GM19240 (cell line): Measurements from ENCODE around the gene MTERF1.
A peak's percentile ranks its signal among the peaks of the same experiment; 100 is the strongest.
"Not testable (repeated sequence)": the region's sequence is repeated elsewhere in the genome, so short reads cannot be mapped to it uniquely, and the experiment has no call there.

Source experiments
- DNase-seq: peaks from one replicate; pipeline ENCODE4 v3.0.0; 2011; ENCODE audit warnings: low spot score; ENCODE audit not compliant: insufficient read length

The MTERF1 gene, protein sequence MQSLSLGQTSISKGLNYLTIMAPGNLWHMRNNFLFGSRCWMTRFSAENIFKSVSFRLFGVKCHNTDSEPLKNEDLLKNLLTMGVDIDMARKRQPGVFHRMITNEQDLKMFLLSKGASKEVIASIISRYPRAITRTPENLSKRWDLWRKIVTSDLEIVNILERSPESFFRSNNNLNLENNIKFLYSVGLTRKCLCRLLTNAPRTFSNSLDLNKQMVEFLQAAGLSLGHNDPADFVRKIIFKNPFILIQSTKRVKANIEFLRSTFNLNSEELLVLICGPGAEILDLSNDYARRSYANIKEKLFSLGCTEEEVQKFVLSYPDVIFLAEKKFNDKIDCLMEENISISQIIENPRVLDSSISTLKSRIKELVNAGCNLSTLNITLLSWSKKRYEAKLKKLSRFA

DNA sequence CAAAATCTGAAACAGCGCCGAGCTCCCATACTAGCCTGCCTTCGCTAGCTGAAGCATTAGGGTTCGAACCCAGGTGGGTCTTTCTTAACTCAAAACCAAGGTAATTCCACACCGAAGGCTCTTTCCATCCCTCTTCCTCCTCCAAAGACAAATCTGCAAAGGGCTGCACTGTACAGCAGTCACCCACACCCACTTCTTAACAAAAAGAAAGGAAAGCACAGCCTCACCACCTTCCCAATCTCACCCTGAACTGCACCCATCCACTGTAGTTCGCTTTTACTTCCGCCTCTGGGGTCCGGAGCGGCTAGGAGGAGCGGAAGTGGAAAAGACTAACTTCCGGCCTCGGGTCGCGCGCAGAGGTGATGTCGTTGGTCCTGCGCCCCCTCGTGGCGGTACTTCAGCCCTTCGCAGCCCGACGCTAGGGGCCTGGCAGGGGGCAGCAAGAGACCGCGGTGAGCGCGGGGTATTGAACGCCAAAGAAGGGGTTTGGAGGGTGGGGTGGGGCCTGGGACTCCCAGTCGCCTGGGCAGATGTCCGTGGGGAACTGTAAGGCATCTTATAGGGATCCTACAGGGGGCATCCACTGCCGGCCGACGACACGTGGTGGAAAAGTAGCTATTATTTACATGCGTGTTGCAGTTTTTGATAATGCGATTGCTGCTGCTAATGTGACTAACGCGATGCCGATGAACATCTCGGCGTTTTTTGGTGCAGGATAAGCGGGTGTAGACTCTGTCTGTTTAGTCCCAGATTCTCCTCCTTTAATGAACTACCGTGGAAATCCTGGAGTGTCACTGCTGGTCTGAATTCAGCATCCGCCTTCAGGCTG, at the start of gene MTERF1:
Gene MTERF1 (minus strand): TSS at position 290 of the 829 bp plus-strand sequence. CDS start 619 bp downstream, outside the sequence.
- peak; percentile 81 for DNase-seq

DNA sequence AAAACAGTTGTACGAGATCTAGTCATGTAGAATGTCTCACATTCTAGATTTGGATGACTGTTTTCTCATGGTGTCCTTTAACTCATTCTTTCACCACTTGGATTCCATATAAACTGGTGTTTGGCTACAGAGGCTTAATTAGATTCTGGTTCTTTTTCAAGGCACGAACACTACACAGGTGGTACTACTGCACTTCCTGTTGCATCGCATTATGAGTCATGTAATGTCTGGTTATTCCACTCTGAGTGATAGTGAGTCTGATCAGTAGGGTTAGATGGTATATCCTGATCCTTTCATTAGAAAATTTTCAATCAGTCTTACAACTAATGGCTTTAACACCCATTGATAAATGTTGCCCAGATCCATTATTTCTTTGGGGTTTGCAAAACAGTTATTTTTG, 49.0 kb upstream of the MTERF1 start:
- DNase-seq: no peak

DNA sequence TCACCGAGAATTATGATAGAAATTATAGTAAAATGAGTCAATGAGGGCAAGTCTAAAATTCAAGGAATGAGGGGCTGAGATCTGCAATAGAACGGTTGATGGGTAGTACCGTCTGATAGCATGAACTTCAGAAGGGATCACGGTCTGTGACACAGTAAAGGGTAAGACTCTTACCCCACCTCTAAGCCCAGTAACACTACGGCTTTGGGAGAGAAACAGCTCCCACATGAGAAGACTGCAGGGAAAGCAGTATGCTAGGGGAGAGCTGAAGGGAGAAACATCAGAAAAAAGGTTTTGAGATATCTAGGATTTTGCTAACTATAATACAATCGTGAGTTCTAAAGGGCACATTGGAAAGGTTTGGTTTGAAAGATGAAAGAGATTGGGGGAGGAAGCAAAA, 47.4 kb upstream of the MTERF1 start:
- no peak for DNase-seq

DNA sequence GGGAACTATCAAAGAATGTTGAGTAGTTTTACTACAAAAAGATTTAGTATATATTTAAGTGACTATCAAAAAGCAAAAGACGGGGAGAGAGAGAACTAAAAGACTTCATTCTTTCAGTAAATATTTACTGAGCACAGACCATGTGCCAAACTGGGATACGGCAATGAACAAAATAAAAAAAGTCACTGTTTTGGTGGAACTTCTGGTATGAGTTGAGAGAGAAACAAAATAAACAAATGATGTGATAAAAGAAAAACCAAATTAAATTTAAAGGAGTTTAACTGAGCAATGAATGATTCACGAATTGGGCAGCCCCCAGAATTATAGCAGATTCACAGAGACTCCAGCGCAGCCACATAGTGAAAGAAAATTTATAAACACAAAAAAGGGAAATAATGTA, 42.4 kb upstream of the MTERF1 start:
- no peak for DNase-seq

DNA sequence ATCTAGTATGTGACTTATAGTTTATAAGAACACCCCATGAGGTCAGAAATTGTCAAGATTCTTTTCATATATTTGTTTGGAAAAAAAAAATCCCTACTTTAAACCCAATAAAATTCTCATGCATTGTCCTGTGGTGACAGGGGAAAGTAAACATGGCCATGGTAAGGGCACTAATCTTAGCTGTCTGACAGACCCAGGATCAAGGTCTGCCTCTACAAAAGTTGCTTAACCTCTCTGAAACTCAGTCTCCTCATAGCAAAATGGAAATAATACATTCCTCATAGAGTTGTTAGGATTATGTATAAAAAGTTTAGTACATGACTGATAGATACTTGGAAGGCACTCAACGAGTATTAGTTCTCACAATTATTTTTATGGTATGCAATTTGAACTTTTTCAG, 37.9 kb upstream of the MTERF1 start:
- DNase-seq: no peak

DNA sequence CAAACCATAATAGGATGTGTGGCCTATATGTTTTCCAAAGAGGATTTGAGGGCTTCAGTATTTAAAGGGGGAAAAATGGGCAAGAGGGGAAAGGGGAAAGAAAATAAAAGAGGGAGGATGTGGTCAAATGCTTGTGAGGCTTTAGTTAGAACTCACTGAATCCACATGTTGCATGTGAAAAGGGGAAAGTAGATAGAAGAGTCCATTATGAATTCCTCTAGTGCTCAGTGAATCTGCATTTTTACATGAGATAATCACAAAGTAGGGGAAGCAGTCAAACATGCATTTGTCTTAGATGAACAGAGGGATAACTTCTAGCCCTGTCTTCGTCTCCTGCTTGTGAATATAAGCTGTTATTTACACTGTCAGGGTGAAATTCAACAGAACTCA, 35.5 kb upstream of the MTERF1 start:
- no peak for DNase-seq

DNA sequence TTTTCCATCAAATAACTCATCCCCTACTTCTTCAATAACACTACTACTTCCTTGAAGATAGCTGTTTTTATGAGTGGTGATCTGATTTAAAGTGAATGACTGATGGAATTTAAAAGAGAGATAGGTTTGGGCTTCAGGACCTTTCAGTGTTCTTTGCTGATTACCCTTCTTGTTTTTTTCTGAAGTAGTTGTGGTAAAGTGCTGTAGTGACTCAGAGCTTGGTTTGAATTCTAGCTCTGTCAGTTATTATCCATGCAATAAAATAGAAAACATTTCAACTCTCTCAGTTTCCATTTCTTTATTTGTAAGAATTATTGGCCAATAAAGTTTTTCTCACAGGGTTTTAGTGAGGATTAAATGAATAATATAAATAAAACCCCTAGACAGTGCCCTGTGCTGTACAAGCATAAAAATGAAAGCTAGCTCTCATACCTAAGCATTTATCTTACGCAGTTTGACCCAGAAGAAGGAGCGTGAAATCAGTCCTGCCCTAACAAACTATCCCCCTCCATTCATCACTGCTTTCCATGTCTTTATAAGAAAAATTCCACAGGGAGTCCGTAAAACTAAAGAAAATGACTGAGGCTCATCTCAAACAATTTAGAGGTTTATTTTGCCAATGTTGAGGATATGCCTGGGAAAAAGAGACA, 35.0 kb upstream of the MTERF1 start:
- DNase-seq: no peak

DNA sequence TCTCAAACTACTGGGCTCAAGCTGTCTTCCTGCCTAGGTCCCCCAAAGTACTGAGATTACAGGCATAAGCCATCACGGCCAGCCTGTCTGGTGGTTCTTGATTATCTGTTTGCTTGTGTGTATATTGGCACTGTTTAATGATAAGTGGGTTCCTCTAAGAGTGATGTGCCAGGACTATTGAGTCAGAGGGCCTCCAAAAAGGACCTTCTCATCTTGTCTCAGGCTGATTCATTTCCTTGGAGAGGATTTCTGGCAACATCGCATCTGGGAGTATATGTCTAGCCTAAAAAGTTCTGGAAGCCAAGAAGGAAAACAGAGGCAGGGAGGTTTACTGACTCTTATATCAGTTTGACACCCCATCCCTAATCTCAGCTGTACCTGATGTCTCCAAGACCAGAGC, 33.1 kb upstream of the MTERF1 start:
- no peak for DNase-seq

DNA sequence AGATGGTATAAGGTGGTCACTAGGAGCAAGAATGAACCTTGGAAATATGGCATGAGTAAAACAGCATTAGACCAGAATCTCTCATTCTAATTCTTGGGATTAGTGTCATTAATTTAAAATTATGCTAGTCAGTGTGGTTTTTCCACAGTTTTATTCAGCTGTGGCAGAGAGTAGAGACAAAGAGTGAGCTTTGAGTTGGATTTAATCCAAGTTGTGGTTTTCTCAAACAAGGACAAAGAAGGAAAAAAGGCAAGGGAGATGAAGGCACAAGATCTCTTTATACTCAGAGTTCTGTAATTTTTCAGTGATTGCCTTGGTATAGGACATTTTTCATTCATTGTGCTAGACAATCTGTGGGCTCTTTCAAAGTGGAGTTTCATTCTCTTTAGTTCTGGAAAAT, 32.0 kb upstream of the MTERF1 start:
- DNase-seq: no peak

DNA sequence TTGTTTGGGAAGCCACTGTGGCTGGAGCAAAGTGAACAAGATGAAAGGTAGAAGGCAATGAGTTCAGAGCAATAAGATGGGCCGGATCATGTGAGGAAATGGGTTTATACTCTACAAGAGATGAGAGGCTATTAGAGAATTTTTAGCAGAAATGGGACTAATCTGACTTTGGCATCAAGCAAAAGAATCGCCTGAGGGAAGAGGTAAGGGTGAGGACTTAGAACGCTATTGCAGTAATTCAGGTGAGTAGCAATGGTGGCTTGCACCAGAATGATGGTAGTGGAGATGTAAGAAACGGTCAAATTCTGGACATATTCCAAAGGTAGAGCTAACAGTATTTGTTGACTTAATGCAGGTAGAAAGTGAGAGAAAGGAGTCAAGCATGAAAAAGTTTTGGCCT, 30.6 kb upstream of the MTERF1 start:
- DNase-seq: no peak

DNA sequence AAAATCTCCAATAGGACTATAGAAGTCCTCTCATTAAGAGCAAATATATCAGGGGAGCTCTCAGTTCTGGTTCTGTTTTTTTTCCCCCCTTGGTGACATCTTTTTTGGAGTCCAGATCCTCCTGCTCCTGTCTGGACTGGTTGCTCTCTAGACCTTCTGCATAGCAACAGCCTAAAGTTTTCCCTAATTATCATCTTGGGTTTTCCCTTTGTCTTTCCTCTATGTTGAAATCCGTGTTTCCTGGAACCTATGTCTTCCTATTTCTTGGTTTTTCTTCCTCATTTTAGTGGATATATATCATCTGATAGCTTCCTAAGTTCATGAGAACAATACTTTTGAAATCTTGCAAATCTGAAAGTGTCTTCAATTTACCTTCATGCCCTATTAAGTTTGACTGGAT, 29.7 kb upstream of the MTERF1 start:
- DNase-seq: no peak

DNA sequence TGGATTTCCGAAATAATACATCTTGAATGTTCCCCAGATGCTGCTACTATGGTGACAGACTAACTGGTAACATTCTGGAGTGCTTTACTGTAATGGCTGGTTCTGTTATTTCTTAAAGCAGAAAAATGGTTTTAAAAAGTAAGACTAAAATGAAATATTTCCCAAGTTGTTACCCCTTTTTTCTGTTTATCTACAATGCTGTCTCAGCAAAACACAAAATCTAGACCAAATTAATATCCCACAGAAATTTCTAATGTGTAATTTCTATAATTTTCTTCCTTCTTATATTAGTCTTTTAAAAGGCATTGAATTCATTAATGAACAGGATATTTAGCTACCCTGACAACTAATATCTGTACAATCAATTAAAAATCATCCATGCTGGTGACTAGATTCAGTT, 19.1 kb upstream of the MTERF1 start:
- DNase-seq: no peak

DNA sequence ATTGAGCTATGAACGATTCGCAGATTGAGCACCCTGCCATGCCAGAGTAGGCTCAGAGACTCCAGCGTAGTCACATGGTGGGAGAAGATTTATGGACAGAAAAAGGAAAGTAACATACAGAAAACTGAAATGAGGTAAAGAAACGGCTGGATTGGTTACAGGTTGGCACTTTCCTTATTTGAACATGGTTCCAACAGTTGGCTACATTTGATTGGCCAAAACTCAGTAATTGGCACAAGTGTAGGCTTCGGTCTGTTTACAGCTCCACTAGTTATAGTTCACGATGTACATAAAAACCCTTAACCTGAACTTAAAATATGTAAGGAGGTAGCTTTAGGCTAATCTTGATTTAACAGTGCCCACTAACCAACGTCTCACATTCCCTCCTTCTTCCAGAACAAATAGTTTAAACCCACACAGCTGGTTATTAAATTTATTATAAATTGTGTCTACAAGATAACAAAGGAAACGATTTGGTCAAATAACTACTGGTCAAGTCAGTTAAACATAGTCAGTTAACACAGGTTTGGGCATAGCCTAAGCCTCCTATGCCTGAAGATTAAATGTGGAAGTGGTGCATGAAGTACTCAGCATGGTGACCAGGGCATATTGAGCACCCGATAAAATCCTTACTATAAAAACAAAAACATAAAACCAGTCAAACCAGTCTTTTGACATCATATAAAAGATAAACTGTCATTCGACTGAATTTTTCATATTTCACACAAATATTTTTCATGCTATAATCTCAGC, 17.9 kb upstream of the MTERF1 start:
- no peak for DNase-seq

DNA sequence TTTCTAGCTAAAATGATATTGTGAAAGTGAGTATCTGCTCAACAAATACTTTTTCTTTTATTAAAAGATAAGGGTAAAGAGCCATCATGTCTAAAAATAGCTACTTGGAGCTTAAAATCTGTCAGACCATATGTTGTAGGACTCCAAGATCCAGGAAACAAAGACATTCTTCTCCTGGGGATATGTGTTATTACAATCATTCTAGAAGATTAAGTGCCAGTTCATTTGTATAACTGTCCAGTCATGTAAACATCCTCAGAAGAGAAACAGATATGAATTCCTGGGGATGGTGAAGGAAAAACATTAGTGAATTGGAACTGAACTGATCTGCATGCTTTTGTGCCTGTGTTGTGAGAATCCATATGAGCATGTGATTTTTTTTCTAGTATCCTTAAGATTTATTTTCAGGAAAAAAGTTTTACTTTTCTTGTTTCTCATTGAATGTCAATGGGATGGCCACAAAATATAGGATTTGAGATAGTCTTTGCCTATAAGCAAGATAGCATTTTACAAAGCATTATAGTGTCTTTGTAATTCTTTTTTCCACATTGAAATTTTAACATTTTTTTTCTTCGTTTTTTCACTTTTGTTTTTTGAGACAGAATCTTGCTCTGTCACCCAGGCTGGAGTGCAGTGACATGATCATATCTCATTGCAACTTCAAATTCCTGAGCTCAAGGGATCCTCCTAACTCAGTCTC, 14.4 kb upstream of the MTERF1 start:
- no peak for DNase-seq

DNA sequence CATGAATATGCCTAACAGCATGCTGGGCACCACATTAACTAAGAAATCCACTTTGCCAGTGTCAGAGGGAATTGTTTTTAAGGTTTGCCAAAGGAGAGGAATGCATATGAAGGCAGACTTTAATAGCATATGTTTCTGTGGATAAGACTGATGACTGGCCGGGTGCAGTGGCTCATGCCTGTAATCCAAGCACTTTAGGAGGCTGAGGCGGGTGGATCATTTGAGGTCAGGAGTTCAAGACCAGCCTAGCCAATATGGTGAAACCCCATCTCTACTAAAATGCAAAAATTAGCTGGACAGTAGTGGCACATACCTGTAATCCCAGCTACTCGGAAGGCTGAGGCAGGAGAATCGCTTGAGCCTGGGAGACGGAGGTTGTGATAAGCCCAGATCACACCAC, 13.2 kb upstream of the MTERF1 start:
- DNase-seq: not testable (repeated sequence)

DNA sequence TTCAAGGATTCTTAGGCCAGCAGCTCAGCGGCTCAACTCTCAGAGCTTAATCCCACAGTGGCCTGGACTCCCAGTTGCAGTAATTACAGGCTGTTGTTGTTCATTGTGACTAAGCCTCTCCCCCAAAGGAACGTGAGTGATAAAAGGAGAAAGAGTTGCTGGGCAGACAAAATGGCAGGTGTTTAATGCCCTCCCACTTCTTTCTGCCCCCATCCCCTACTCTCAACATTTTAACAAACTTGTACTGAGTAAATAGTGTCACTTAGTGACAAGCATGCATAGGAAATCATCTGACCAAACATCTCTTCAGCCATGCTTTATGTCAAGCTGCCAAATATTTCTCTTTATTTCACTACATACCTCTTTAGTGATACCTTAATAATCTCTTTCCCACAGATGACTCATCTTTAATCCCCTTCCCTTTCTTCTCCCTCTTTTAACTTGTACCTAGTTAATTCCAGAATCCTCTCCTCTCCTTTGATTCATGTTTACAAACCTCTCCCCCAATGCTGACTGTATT, 12.4 kb upstream of the MTERF1 start:
- no peak for DNase-seq

DNA sequence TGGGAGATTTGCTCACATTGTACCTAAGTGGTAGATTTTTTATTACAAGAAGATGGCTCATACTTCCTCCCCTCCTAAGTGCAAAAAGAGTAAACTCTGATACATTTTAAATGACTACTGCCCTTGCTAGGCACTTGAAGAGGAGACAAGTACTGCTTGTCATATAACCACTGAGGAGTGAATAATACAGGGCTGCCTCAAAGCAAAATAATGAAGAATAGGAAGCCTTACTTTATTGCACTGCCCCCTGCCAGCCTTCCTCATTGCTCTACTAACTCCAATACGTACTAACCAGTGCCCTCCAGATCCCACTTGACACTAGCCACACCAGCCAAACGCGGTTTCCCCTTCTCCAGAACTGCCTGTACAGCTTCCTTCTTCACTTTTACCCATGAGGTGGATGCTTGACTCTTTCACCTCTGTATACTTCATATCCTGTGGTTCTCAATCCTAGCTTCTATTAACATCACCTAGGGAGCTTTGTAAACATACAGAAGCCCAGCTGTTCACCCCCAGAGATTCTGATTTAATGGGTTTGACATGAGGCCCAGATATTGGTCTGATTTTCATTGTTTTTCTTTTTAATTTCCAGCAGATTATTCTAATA, 11.7 kb upstream of the MTERF1 start:
- DNase-seq: no peak

DNA sequence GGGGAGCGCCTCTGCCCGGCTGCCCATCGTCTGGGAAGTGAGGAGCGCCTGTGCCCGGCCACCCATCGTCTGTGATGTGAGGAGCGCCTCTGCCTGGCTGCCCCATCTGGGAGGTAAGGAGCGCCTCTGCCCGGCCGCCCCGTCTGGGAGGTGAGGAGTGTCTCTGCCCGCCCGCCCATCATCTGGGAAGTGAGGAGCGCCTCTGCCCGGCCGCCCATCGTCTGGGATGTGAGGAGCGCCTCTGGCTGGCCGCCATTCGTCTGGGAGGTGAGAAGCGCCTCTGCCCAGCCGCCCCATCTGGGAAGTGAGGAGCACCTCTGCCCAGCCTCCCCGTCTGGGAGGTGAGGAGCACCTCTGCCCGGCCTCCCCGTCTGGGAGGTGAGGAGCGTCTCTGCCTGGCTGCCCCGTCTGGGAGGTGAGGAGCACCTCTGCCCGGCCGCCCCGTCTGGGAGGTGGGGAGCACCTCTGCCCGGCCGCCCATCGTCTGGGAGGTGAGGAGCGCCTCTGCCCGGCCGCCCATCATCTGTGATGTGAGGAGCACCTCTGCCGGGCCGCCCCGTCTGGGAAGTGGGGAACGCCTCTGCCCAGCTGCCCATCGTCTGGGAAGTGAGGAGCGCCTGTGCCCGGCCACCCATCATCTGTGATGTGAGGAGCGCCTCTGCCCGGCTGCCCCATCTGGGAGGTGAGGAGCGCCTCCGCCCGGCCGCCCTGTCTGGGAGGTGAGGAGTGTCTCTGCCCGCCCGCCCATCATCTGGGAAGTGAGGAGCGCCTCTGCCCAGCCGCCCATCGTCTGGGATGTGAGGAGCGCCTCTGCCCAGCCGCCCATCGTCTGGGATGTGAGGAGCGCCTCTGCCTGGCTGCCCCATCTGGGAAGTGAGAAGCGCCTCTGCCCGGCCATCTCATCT, 8.0 kb upstream of the MTERF1 start:
- DNase-seq: not testable (repeated sequence)
